ENCODE results near the gene GRAP. TPM values are rescaled to one million over a fixed set of nuclear protein-coding genes. Genes with fewer than 3 reads are reported as not detected.

Gene GRAP
- total RNA-seq, 4 donors from 2014 or later, result 1.1 to 3.1 (median 1.9) TPM

- Histone ChIP-seq H3K9me3 (no peaks in the 10 kb centered on the region), H3K27me3 (no peaks in the 10 kb centered on the region), H3K27ac (peak overlapping the region; percentile 29), H3K36me3 (no peaks in the 10 kb centered on the region), H3K4me1 (peaks cover 78% of the 10 kb centered on the region), H3K4me3 (no peak overlapping the region)
- no peak for TF ChIP-seq POLR2A (IDR thresholded peaks at IDR 0.05)
- no peak for DNase-seq (ENCODE audit: low spot score in 2 of 2)
- 82% methylated on average over 3 of the region's 9 CpGs for WGBS
These were observed 58.1 kb downstream of the GRAP start for GRCh38 chr17:18988546-18989173.

- H3K36me3 ChIP-seq, result no peaks in the 10 kb centered on the region
- H3K9me3 ChIP-seq, result no peaks in the 10 kb centered on the region
- peak overlapping the region; percentile 29 for H3K27ac ChIP-seq
- no peak for DNase-seq (ENCODE audit: low spot score in 2 of 2)
- H3K4me3 ChIP-seq, result no peak overlapping the region
- H3K4me1 ChIP-seq, result peaks cover 76% of the 10 kb centered on the region
- H3K27me3 ChIP-seq, result no peaks in the 10 kb centered on the region
- WGBS, result 62% methylated on average over 5 of the region's 14 CpGs
- TF ChIP-seq EP300 (IDR thresholded peaks at IDR 0.05), result no peak
- no peak for TF ChIP-seq CTCF (IDR thresholded peaks at IDR 0.05)
- TF ChIP-seq POLR2A (IDR thresholded peaks at IDR 0.05), result no peak
- no peak for TF ChIP-seq POLR2AphosphoS5 (IDR thresholded peaks at IDR 0.05)
These were observed 58.8 kb downstream of the GRAP start for GRCh38 chr17:18987862-18988545.

- H3K36me3 ChIP-seq, result no peaks in the 10 kb centered on the region
- no peak for TF ChIP-seq CTCF (IDR thresholded peaks at IDR 0.05)
- no peak for TF ChIP-seq EP300 (IDR thresholded peaks at IDR 0.05)
These were observed 59.5 kb downstream of the GRAP start for GRCh38 chr17:18987230-18987610.

GRCh38 chr17:18986541-18987229, 60.1 kb downstream of the GRAP start:
- no peak for DNase-seq (ENCODE audit: low spot score in 2 of 2)
- TF ChIP-seq POLR2A (IDR thresholded peaks at IDR 0.05) (no peak), EP300 (IDR thresholded peaks at IDR 0.05) (no peak), POLR2AphosphoS5 (IDR thresholded peaks at IDR 0.05) (no peak), CTCF (IDR thresholded peaks at IDR 0.05) (no peak)
- Histone ChIP-seq H3K36me3 (no peaks in the 10 kb centered on the region), H3K4me1 (peaks cover 76% of the 10 kb centered on the region), H3K4me3 (no peak overlapping the region), H3K9me3 (no peaks in the 10 kb centered on the region), H3K27me3 (no peaks in the 10 kb centered on the region), H3K27ac (no peak overlapping the region)
- WGBS, result 69% methylated on average over 21 of the region's 21 CpGs

More at GRCh38 chr17:18987230-18987610, 59.5 kb downstream of the GRAP start:
- DNase-seq (ENCODE audit: low spot score in 2 of 2), result no peak
- Histone ChIP-seq H3K9me3 (no peaks in the 10 kb centered on the region), H3K27ac (no peak overlapping the region), H3K4me1 (peaks cover 76% of the 10 kb centered on the region), H3K27me3 (no peaks in the 10 kb centered on the region), H3K4me3 (no peak overlapping the region)
- 67% methylated on average over 6 of the region's 9 CpGs for WGBS

- TF ChIP-seq EP300 (IDR thresholded peaks at IDR 0.05), result no peak
- no peak for TF ChIP-seq POLR2AphosphoS5 (IDR thresholded peaks at IDR 0.05)
- no peak for TF ChIP-seq POLR2A (IDR thresholded peaks at IDR 0.05)
- TF ChIP-seq CTCF (IDR thresholded peaks at IDR 0.05), result no peak
- 52% methylated on average over 6 of the region's 9 CpGs for WGBS
- no peak for DNase-seq (ENCODE audit: low spot score in 2 of 2)
- no peak overlapping the region for H3K4me3 ChIP-seq
- no peaks in the 10 kb centered on the region for H3K9me3 ChIP-seq
- no peaks in the 10 kb centered on the region for H3K36me3 ChIP-seq
- no peaks in the 10 kb centered on the region for H3K27me3 ChIP-seq
- H3K27ac ChIP-seq, result peak overlapping the region; percentile 11
- H3K4me1 ChIP-seq, result peaks cover 69% of the 10 kb centered on the region
These were observed 61.3 kb downstream of the GRAP start for GRCh38 chr17:18985475-18985874.
